Colonic mucosa (tissue), 4 donors: ENCODE measurements around the gene RIPK4. TPM values are rescaled to one million over a fixed set of nuclear protein-coding genes. Genes with fewer than 3 reads are reported as not detected.

Experiments
- DNase-seq: peaks from one replicate; pipeline ENCODE4 v3.0.0-alpha.2; 2020
- H3K27ac ChIP-seq: fragments of 200-600 bp; one replicate; pipeline ENCODE4 v1.8.0; 2021
- H3K27me3 ChIP-seq: fragments of 200-600 bp; one replicate; pipeline ENCODE4 v1.8.0; 2021
- H3K36me3 ChIP-seq: fragments of 200-600 bp; one replicate; pipeline ENCODE4 v1.8.0; 2021
- H3K4me1 ChIP-seq: fragments of 200-600 bp; one replicate; pipeline ENCODE4 v1.8.0; 2021; ENCODE audit warnings: mild to moderate bottlenecking
- H3K4me3 ChIP-seq: fragments of 200-600 bp; one replicate; pipeline ENCODE4 v1.8.0; 2021
- H3K9ac ChIP-seq, 2 donors: one replicate each; pipeline ENCODE4 v1.7.0; 2013; ENCODE audit warnings: control low read depth in 2 of 2, low read depth in 2 of 2, low read length in 2 of 2
- H3K9me3 ChIP-seq: fragments of 200-600 bp; one replicate; pipeline ENCODE4 v1.8.0; 2021
- CTCF ChIP-seq: fragments of 200-600 bp; IDR thresholded peaks from one replicate; pipeline ENCODE4 v1.8.0; 2022; ENCODE audit warnings: antibody characterized with exemption, mild to moderate bottlenecking
- intact Hi-C: fragments of 100-400 bp; cut with DNase I; formaldehyde crosslinking; loops from one replicate; pipeline ENCODE4 v1.14.1; 2022
- total RNA-seq, 2 donors: library from RNA; stranded (reverse); fragmentation: NEBNext Ultra II Directional in 1 of 2; extraction: Animal tissue kit (Norgen Biotek cat#: 25700) in 1 of 2; gene quantifications; one replicate each; pipeline ENCODE4 v1.2.1, GENCODE V29; 2021
- donor health status: healthy.
- donor health status: DM: no; HTN: no; CAD: no.
- donor health status: DM: no; HTN: no; CAD: no.

The RIPK4 gene
- total RNA-seq, 2 donors from 2014 or later, result 10.1 to 10.5 TPM

- peaks cover 46% of the 10 kb centered on the region for H3K27me3 ChIP-seq
These were observed 16.8 kb upstream of the RIPK4 start for GRCh38 chr21:41783476-41784180.

GRCh38 chr21:41781050-41781410 lies 14.2 kb upstream of the RIPK4 start:
- Histone ChIP-seq H3K9ac (no peak overlapping the region), H3K27ac (no peak overlapping the region), H3K27me3 (peaks cover 32% of the 10 kb centered on the region), H3K4me1 (peaks cover 10% of the 10 kb centered on the region), H3K36me3 (no peaks in the 10 kb centered on the region), H3K9me3 (no peaks in the 10 kb centered on the region), H3K4me3 (no peak overlapping the region)
- intact Hi-C loops, result no loop called here
- no peak for DNase-seq
- no peak for TF ChIP-seq CTCF

More at GRCh38 chr21:41783476-41784180, 16.8 kb upstream of the RIPK4 start:
- H3K4me3 ChIP-seq, result no peak overlapping the region
- no peak overlapping the region for H3K9ac ChIP-seq
- no peak for TF ChIP-seq CTCF
- no peak overlapping the region for H3K27ac ChIP-seq
- peaks cover 4% of the 10 kb centered on the region for H3K4me1 ChIP-seq
- H3K36me3 ChIP-seq, result no peaks in the 10 kb centered on the region
- DNase-seq, result peak; percentile 88
- intact Hi-C loops, result no loop called here
- H3K9me3 ChIP-seq, result no peaks in the 10 kb centered on the region

- no peak overlapping the region for H3K27ac ChIP-seq
- DNase-seq, result no peak
These were observed 13.6 kb upstream of the RIPK4 start for GRCh38 chr21:41780337-41781049.

GRCh38 chr21:41779659-41780058 lies 12.8 kb upstream of the RIPK4 start:
- Histone ChIP-seq H3K27ac (no peak overlapping the region), H3K4me3 (no peak overlapping the region), H3K36me3 (no peaks in the 10 kb centered on the region), H3K4me1 (peaks cover 10% of the 10 kb centered on the region), H3K9ac (peak overlapping the region in 1 of 2 donors; percentile 40), H3K9me3 (no peaks in the 10 kb centered on the region), H3K27me3 (peaks cover 30% of the 10 kb centered on the region)
- DNase-seq, result peak; percentile 52
- TF ChIP-seq CTCF, result no peak
- intact Hi-C loops, result loop anchor here (2.0 to 10.0 kb wide), 2 partner anchors 167 to 495 kb away; no protein-coding TSS in a partner anchor

More at GRCh38 chr21:41780337-41781049, 13.6 kb upstream of the RIPK4 start:
- intact Hi-C loops, result no loop called here
- H3K4me3 ChIP-seq, result no peak overlapping the region
- no peaks in the 10 kb centered on the region for H3K36me3 ChIP-seq
- peaks cover 30% of the 10 kb centered on the region for H3K27me3 ChIP-seq
- H3K4me1 ChIP-seq, result peaks cover 10% of the 10 kb centered on the region
- no peaks in the 10 kb centered on the region for H3K9me3 ChIP-seq
- no peak overlapping the region for H3K9ac ChIP-seq
- no peak for TF ChIP-seq CTCF

- H3K36me3 ChIP-seq, result no peaks in the 10 kb centered on the region
- DNase-seq, result peak; percentile 51
- H3K4me3 ChIP-seq, result no peak overlapping the region
- no peak overlapping the region for H3K27ac ChIP-seq
- peak overlapping the region in 1 of 2 donors; percentile 40 for H3K9ac ChIP-seq
- H3K9me3 ChIP-seq, result no peaks in the 10 kb centered on the region
- intact Hi-C loops, result loop anchor here (2.0 to 10.0 kb wide), 2 partner anchors 166 to 494 kb away; no protein-coding TSS in a partner anchor
- H3K4me1 ChIP-seq, result peaks cover 10% of the 10 kb centered on the region
- peaks cover 28% of the 10 kb centered on the region for H3K27me3 ChIP-seq
- no peak for TF ChIP-seq CTCF
These were observed 12.2 kb upstream of the RIPK4 start for GRCh38 chr21:41778930-41779600.
